CD4-positive, alpha-beta T cell (primary cell): ENCODE measurements around the gene MAOB. TPM values are rescaled to one million over a fixed set of nuclear protein-coding genes. Genes with fewer than 3 reads are reported as not detected.

Source experiments
- ATAC-seq: fragments of 200-7000 bp; cut with Tn5 transposase; one replicate; pipeline ENCODE4 v1.10.0; 2022; ENCODE audit warnings: mild to moderate bottlenecking; ENCODE audit not compliant: poor library complexity
- CTCF ChIA-PET: fragments of 350-600 bp; sonication (Branson Sonifier 250); formaldehyde crosslinking; loops from one replicate; lab custom pipeline; 2021; ENCODE audit warnings: antibody characterized with exemption, inconsistent platforms; lab: Charles Lee
- POLR2A ChIA-PET: fragments of 350-600 bp; sonication (Branson Sonifier 250); formaldehyde crosslinking; loops from one replicate; lab custom pipeline; 2021; ENCODE audit warnings: antibody characterized with exemption, inconsistent platforms; lab: Charles Lee
- DNase-seq, 14 experiments: peaks; one replicate each; pipeline ENCODE4 v3.0.0-alpha.2; 2013 to 2020; ENCODE audit warnings: mixed read lengths in 2 of 14
- H3K27ac ChIP-seq, 2 donors: one replicate each; pipeline versions ENCODE4 v1.5.1 to v1.7.0; 2013; ENCODE audit warnings: low read length in 2 of 2, low read depth in 1 of 2, mild to moderate bottlenecking in 1 of 2
- H3K27me3 ChIP-seq, 2 experiments: 1 replicate in 1 of 2; 2 replicates in 1 of 2; pipeline versions ENCODE4 v1.6.1 to v1.7.0; 2013; ENCODE audit warnings: low read length in 2 of 2, control low read depth in 1 of 2, mild to moderate bottlenecking in 1 of 2, moderate library complexity in 1 of 2; ENCODE audit not compliant: insufficient read depth in 2 of 2, control insufficient read depth in 1 of 2
- H3K36me3 ChIP-seq: one replicate; pipeline ENCODE4 v1.6.1; 2013; ENCODE audit warnings: low read length, control low read depth; ENCODE audit not compliant: insufficient read depth
- H3K4me1 ChIP-seq: one replicate; pipeline ENCODE4 v1.6.1; 2013; ENCODE audit warnings: low read length, control low read depth; ENCODE audit not compliant: insufficient read depth
- H3K4me3 ChIP-seq: one replicate; pipeline ENCODE4 v1.5.1; 2013; ENCODE audit warnings: mild to moderate bottlenecking, low read length, moderate library complexity
- H3K9me3 ChIP-seq, 2 experiments: 1 replicate in 1 of 2; 2 replicates in 1 of 2; pipeline versions ENCODE4 v1.6.1 to v1.7.0; 2013; ENCODE audit warnings: low read length in 2 of 2, mild to moderate bottlenecking in 2 of 2, control low read depth in 1 of 2, moderate library complexity in 1 of 2; ENCODE audit not compliant: control insufficient read depth in 1 of 2, insufficient read depth in 1 of 2
- H3K27ac Mint-ChIP-seq: one replicate; pipeline ENCODE4 v1.8.0; 2020; ENCODE audit warnings: mixed read lengths
- H3K27me3 Mint-ChIP-seq: one replicate; pipeline ENCODE4 v1.8.0; 2021; ENCODE audit warnings: mixed read lengths
- H3K36me3 Mint-ChIP-seq: one replicate; pipeline ENCODE4 v1.8.0; 2021; ENCODE audit warnings: low read depth, mixed read lengths
- H3K4me1 Mint-ChIP-seq: one replicate; pipeline ENCODE4 v1.8.0; 2021; ENCODE audit warnings: low read depth, mixed read lengths
- H3K4me3 Mint-ChIP-seq: one replicate; pipeline ENCODE4 v1.8.0; 2020; ENCODE audit warnings: mild to moderate bottlenecking, mixed read lengths
- H3K9me3 Mint-ChIP-seq: one replicate; pipeline ENCODE4 v1.8.0; 2020; ENCODE audit warnings: mixed read lengths
- intact Hi-C, 2 experiments: fragments of 100-400 bp; cut with DNase I in 1 of 2; cut with micrococcal nuclease in 1 of 2; formaldehyde crosslinking; loops; one replicate each; pipeline versions ENCODE4 v1.15.1 to v1.9.0; 2023 to 2025; cut with DNase I, micrococcal nuclease
- total RNA-seq, 174 experiments: library from RNA in 2 of 174; stranded (reverse) in 2 of 174; gene quantifications; one replicate each; pipeline ENCODE4 v1.2.3 and lab custom pipeline; 2021 to 2026
- TF ChIP-seq, protein P1 (sequence below): fragments of 200-600 bp; IDR thresholded peaks from one replicate; pipeline ENCODE4 v1.8.0; 2022; ENCODE audit warnings: antibody characterized with exemption, mild to moderate bottlenecking

MAOB gene
- total RNA-seq, 2 experiments from 2014 or later = not detected

DNA sequence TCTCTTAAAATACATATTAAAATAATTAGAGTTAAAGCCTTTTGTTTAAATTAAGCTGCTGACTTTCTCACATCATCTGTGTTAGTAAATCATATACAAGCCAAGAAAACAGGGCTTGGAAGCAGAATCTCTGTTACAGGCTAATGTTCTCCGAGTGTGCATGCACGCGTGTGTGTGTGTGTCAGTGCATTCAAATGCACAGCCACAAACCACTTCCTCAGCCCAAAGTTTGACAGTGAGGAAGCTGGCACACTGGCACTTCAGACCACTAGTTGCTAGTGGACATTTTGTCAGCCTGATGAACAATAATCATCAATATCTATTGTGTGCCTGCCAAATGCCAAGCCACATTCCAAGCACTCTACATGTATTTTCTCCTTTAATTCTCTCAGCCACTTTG lies 5.6 kb downstream of the MAOB start:
- peaks cover 0 to 18% of the 10 kb centered on the region in 2 experiments for H3K27me3 ChIP-seq
- Mint-ChIP-seq H3K4me1 (no peaks in the 10 kb centered on the region), H3K4me3 (no peak overlapping the region), H3K36me3 (no peaks in the 10 kb centered on the region), H3K27me3 (peaks cover 23% of the 10 kb centered on the region), H3K27ac (no peak overlapping the region), H3K9me3 (no peaks in the 10 kb centered on the region)
- TF ChIP-seq, protein P1, sequence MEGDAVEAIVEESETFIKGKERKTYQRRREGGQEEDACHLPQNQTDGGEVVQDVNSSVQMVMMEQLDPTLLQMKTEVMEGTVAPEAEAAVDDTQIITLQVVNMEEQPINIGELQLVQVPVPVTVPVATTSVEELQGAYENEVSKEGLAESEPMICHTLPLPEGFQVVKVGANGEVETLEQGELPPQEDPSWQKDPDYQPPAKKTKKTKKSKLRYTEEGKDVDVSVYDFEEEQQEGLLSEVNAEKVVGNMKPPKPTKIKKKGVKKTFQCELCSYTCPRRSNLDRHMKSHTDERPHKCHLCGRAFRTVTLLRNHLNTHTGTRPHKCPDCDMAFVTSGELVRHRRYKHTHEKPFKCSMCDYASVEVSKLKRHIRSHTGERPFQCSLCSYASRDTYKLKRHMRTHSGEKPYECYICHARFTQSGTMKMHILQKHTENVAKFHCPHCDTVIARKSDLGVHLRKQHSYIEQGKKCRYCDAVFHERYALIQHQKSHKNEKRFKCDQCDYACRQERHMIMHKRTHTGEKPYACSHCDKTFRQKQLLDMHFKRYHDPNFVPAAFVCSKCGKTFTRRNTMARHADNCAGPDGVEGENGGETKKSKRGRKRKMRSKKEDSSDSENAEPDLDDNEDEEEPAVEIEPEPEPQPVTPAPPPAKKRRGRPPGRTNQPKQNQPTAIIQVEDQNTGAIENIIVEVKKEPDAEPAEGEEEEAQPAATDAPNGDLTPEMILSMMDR = no peak
- ATAC-seq = no peak
- no peak overlapping the region for H3K4me3 ChIP-seq
- no peak for DNase-seq
- ChIA-PET POLR2A (no interaction called here), CTCF (no interaction called here)
- H3K36me3 ChIP-seq = no peaks in the 10 kb centered on the region
- intact Hi-C loops = no loop called here
- no peaks in the 10 kb centered on the region for H3K9me3 ChIP-seq
- peaks cover 1% of the 10 kb centered on the region for H3K4me1 ChIP-seq
- no peak overlapping the region for H3K27ac ChIP-seq

DNA sequence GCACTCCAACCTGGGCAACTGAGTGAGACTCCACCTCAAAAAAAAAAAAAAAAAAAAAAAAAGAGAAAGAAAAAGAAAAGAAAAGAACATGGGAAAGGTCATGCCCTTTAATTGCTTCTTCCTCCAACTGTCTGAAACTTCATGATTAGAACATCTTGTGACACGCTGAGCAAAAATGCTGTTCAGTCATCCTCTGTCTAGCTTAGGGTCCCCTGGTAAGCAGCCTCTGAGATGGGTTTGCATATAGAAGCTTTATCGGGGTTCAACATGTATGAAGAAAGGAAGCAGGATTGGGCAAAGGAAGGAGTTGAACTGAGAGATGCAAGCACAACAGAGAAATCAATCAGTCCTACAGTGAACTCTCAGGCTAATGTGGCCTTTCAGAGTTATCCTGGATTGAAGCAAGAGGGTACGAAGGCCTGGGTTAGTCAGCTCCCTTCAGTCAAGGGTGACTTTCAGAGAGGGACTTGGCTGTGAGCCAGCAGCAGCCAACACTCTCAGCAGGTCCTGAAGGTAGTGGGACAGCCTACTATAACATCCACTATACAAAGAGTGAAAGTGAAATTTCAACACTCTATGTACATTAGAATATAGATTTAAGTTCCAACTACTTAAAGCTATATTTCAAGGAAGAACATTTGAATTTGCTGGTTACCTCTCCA lies 11.4 kb downstream of the MAOB start:
- no peak for ATAC-seq
- no peaks in the 10 kb centered on the region for H3K4me1 Mint-ChIP-seq
- CTCF ChIA-PET = interaction anchor here (0.7 kb wide), 1 partner anchor 237 kb away, joined by 3 read pairs; no protein-coding TSS in a partner anchor

DNA sequence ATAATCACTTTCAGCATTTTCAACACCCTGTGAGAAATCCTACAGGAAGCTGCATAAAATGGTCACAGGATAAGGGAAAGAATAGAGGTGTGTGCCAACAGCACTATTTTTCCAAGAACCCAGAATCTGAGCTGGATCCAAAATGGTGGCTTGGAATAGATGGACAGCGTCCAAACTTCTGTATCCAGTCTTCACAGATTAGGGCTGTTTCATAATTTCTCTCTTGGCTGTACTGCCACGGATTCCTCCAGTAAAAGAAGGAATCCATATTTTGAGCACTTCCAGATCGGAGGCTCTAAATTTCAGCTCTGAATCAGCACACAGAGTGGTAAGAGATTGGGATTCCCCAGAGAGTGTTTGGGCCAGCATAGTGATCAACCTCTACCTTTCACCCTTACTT lies 12.2 kb downstream of the MAOB start:
- ATAC-seq = no peak
- Mint-ChIP-seq H3K36me3 (no peaks in the 10 kb centered on the region), H3K27me3 (peaks cover 3% of the 10 kb centered on the region), H3K4me1 (no peaks in the 10 kb centered on the region), H3K27ac (no peak overlapping the region), H3K4me3 (no peak overlapping the region), H3K9me3 (no peaks in the 10 kb centered on the region)
- Histone ChIP-seq H3K4me1 (no peaks in the 10 kb centered on the region), H3K9me3 (no peaks in the 10 kb centered on the region), H3K27me3 (no peaks in the 10 kb centered on the region), H3K4me3 (no peak overlapping the region), H3K27ac (no peak overlapping the region), H3K36me3 (no peaks in the 10 kb centered on the region)
- DNase-seq = no peak
- intact Hi-C loops = no loop called here
- TF ChIP-seq, protein P1 = no peak
- POLR2A ChIA-PET = no interaction called here
- CTCF ChIA-PET = no interaction called here

More for the DNA sequence above, 11.4 kb downstream of the MAOB start:
- Histone ChIP-seq H3K9me3 (no peaks in the 10 kb centered on the region), H3K27me3 (no peaks in the 10 kb centered on the region), H3K27ac (no peak overlapping the region), H3K4me3 (no peak overlapping the region), H3K36me3 (no peaks in the 10 kb centered on the region), H3K4me1 (no peaks in the 10 kb centered on the region)
- DNase-seq = no peak
- Mint-ChIP-seq H3K4me3 (no peak overlapping the region), H3K36me3 (no peaks in the 10 kb centered on the region), H3K27ac (no peak overlapping the region), H3K9me3 (no peaks in the 10 kb centered on the region), H3K27me3 (peaks cover 3% of the 10 kb centered on the region)
- TF ChIP-seq, protein P1 = no peak
- intact Hi-C loops = no loop called here
- POLR2A ChIA-PET = no interaction called here
